Measurements from ENCODE around the gene GALC. TPM values are rescaled to one million over a fixed set of nuclear protein-coding genes. Genes with fewer than 3 reads are reported as not detected.

Gene GALC
- total and polyA plus RNA-seq, 9 of the 15 experiments (the other 6 are each of a cell fraction or from before 2014, with no cell fraction given): 1.6 to 15.0 (median 7.3) TPM

DNA sequence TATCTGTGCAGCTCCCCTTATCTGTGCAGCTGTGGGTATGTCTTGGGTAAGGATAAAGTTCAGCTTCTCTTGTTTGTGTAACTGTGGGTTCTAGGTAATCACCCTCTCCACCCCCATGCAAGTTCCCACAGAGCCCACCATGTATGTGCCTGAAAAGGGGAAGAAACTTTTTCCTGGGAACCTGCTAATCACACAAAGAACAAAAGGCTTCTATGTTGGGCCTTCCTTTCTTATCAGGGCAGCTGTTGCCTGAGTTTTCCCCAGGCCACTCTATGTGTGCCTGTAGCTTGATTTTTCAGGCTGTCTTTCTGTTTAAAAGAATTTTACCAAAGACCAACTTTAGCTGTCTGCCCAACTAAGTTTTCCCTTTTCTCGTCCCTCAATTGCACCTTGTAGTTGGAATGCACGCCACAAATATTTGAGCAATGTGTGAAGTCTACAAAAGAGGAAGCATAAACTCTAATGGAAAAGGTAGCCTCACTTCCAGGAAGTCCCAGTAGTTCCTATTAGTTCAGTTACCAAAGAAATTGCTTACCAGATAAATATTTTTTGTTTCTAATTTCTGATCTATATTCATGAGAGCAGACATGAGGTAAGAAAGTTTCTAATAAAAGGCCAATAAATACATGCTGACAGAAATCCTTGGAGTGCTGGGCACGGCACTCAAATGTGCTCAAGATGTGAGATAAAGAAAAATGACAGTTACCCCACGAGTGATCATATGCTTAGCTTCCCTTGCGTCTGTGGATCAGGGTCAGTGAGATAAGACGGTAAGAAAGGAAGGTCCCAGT is 2.7 kb upstream of the GALC start (continued):
- TF ChIP-seq, protein P1, sequence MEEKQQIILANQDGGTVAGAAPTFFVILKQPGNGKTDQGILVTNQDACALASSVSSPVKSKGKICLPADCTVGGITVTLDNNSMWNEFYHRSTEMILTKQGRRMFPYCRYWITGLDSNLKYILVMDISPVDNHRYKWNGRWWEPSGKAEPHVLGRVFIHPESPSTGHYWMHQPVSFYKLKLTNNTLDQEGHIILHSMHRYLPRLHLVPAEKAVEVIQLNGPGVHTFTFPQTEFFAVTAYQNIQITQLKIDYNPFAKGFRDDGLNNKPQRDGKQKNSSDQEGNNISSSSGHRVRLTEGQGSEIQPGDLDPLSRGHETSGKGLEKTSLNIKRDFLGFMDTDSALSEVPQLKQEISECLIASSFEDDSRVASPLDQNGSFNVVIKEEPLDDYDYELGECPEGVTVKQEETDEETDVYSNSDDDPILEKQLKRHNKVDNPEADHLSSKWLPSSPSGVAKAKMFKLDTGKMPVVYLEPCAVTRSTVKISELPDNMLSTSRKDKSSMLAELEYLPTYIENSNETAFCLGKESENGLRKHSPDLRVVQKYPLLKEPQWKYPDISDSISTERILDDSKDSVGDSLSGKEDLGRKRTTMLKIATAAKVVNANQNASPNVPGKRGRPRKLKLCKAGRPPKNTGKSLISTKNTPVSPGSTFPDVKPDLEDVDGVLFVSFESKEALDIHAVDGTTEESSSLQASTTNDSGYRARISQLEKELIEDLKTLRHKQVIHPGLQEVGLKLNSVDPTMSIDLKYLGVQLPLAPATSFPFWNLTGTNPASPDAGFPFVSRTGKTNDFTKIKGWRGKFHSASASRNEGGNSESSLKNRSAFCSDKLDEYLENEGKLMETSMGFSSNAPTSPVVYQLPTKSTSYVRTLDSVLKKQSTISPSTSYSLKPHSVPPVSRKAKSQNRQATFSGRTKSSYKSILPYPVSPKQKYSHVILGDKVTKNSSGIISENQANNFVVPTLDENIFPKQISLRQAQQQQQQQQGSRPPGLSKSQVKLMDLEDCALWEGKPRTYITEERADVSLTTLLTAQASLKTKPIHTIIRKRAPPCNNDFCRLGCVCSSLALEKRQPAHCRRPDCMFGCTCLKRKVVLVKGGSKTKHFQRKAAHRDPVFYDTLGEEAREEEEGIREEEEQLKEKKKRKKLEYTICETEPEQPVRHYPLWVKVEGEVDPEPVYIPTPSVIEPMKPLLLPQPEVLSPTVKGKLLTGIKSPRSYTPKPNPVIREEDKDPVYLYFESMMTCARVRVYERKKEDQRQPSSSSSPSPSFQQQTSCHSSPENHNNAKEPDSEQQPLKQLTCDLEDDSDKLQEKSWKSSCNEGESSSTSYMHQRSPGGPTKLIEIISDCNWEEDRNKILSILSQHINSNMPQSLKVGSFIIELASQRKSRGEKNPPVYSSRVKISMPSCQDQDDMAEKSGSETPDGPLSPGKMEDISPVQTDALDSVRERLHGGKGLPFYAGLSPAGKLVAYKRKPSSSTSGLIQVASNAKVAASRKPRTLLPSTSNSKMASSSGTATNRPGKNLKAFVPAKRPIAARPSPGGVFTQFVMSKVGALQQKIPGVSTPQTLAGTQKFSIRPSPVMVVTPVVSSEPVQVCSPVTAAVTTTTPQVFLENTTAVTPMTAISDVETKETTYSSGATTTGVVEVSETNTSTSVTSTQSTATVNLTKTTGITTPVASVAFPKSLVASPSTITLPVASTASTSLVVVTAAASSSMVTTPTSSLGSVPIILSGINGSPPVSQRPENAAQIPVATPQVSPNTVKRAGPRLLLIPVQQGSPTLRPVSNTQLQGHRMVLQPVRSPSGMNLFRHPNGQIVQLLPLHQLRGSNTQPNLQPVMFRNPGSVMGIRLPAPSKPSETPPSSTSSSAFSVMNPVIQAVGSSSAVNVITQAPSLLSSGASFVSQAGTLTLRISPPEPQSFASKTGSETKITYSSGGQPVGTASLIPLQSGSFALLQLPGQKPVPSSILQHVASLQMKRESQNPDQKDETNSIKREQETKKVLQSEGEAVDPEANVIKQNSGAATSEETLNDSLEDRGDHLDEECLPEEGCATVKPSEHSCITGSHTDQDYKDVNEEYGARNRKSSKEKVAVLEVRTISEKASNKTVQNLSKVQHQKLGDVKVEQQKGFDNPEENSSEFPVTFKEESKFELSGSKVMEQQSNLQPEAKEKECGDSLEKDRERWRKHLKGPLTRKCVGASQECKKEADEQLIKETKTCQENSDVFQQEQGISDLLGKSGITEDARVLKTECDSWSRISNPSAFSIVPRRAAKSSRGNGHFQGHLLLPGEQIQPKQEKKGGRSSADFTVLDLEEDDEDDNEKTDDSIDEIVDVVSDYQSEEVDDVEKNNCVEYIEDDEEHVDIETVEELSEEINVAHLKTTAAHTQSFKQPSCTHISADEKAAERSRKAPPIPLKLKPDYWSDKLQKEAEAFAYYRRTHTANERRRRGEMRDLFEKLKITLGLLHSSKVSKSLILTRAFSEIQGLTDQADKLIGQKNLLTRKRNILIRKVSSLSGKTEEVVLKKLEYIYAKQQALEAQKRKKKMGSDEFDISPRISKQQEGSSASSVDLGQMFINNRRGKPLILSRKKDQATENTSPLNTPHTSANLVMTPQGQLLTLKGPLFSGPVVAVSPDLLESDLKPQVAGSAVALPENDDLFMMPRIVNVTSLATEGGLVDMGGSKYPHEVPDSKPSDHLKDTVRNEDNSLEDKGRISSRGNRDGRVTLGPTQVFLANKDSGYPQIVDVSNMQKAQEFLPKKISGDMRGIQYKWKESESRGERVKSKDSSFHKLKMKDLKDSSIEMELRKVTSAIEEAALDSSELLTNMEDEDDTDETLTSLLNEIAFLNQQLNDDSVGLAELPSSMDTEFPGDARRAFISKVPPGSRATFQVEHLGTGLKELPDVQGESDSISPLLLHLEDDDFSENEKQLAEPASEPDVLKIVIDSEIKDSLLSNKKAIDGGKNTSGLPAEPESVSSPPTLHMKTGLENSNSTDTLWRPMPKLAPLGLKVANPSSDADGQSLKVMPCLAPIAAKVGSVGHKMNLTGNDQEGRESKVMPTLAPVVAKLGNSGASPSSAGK (IDR thresholded peaks at IDR 0.05): peak; percentile 25; the same call in 1 of the 2 replicates
- TF ChIP-seq ZNF644 (tag; IDR thresholded peaks at IDR 0.05; ENCODE audit: low read depth) (peak; percentile 49; the same call in 1 of the 2 replicates), ZNF561 (CRISPR knock-in tag; conservative IDR thresholded peaks at IDR 0.05) (no peak), SIN3B (IDR thresholded peaks at IDR 0.05; ENCODE audit: low read depth) (no peak), PHB (CRISPR knock-in tag; IDR thresholded peaks at IDR 0.05) (no peak), MECOM (CRISPR knock-in tag; IDR thresholded peaks at IDR 0.05) (no peak), HNRNPK (IDR thresholded peaks at IDR 0.05; ENCODE audit: low read depth, low read length, poor library complexity, severe bottlenecking) (no peak), KLF13 (tag; IDR thresholded peaks at IDR 0.05; ENCODE audit: borderline replicate concordance, low read depth) (no peak), FOXM1 (IDR thresholded peaks at IDR 0.05; ENCODE audit: low read depth) (no peak), FOXM1 (CRISPR knock-in tag; IDR thresholded peaks at IDR 0.05; ENCODE audit: low read depth) (no peak), HDAC2 (IDR thresholded peaks at IDR 0.05) (no peak)
- TF ChIP-seq, protein P2, sequence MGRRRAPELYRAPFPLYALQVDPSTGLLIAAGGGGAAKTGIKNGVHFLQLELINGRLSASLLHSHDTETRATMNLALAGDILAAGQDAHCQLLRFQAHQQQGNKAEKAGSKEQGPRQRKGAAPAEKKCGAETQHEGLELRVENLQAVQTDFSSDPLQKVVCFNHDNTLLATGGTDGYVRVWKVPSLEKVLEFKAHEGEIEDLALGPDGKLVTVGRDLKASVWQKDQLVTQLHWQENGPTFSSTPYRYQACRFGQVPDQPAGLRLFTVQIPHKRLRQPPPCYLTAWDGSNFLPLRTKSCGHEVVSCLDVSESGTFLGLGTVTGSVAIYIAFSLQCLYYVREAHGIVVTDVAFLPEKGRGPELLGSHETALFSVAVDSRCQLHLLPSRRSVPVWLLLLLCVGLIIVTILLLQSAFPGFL (CRISPR knock-in tag; IDR thresholded peaks at IDR 0.05): no peak
- TF ChIP-seq, protein P3, sequence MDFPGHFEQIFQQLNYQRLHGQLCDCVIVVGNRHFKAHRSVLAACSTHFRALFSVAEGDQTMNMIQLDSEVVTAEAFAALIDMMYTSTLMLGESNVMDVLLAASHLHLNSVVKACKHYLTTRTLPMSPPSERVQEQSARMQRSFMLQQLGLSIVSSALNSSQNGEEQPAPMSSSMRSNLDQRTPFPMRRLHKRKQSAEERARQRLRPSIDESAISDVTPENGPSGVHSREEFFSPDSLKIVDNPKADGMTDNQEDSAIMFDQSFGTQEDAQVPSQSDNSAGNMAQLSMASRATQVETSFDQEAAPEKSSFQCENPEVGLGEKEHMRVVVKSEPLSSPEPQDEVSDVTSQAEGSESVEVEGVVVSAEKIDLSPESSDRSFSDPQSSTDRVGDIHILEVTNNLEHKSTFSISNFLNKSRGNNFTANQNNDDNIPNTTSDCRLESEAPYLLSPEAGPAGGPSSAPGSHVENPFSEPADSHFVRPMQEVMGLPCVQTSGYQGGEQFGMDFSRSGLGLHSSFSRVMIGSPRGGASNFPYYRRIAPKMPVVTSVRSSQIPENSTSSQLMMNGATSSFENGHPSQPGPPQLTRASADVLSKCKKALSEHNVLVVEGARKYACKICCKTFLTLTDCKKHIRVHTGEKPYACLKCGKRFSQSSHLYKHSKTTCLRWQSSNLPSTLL (IDR thresholded peaks at IDR 0.05): no peak
